PC-9 (cell line): ENCODE data around the gene ISLR2. TPM values are rescaled to one million over a fixed set of nuclear protein-coding genes. Genes with fewer than 3 reads are reported as not detected.
A peak's percentile ranks its signal among the peaks of the same experiment; 100 is the strongest.
"Not testable (repeated sequence)": the region's sequence is repeated elsewhere in the genome, so short reads cannot be mapped to it uniquely, and the experiment has no call there.

Experiments
- BruUV-seq: library from RNA; stranded (reverse); fragments of 400-500 nt; replicated peaks from 2 replicates; lab custom pipeline; 2021; lab: Mats Ljungman, UMichigan
- CTCF ChIA-PET: fragments of 300-600 bp; sonication (Branson Sonifier 250); formaldehyde crosslinking; loops from one replicate; lab custom pipeline; 2022; ENCODE audit warnings: antibody characterized with exemption; lab: Charles Lee
- POLR2A ChIA-PET: fragments of 300-600 bp; sonication (Branson Sonifier 250); formaldehyde crosslinking; loops from one replicate; lab custom pipeline; 2022; ENCODE audit warnings: antibody characterized with exemption; ENCODE audit not compliant: unreplicated experiment; lab: Charles Lee
- DNase-seq, 2 experiments: peaks; one replicate each; pipeline versions ENCODE4 v3.0.0 to v3.0.0-alpha.2; 2015 to 2022; ENCODE audit warnings: mixed read lengths in 1 of 2
- H2AFZ ChIP-seq: fragments of 200-600 bp; sonication (generic); 2 replicates; pipeline ENCODE4 v1.8.1; 2017; ENCODE audit warnings: antibody characterized with exemption
- H3F3A ChIP-seq: fragments of 200-600 bp; sonication (generic); 2 replicates; pipeline ENCODE4 v1.8.1; 2017; ENCODE audit warnings: antibody characterized with exemption, mild to moderate bottlenecking, low read depth; ENCODE audit not compliant: insufficient read depth
- H3K27ac ChIP-seq: fragments of 200-600 bp; sonication (generic); 2 replicates; pipeline ENCODE4 v1.6.1; 2016; ENCODE audit warnings: mixed run types
- H3K27me3 ChIP-seq: fragments of 200-600 bp; sonication (generic); 2 replicates; pipeline ENCODE4 v1.6.1; 2016; ENCODE audit warnings: low read depth, mixed run types; ENCODE audit not compliant: insufficient read depth
- H3K36me3 ChIP-seq: fragments of 200-600 bp; sonication (generic); 2 replicates; pipeline ENCODE4 v1.6.1; 2016; ENCODE audit warnings: low read depth, mixed run types
- H3K4me1 ChIP-seq: fragments of 200-600 bp; sonication (generic); replicated peaks from 2 replicates; pipeline ENCODE4 v1.6.1; 2016; ENCODE audit warnings: mixed run types; ENCODE audit not compliant: insufficient read depth
- H3K4me2 ChIP-seq: fragments of 200-600 bp; sonication (generic); 2 replicates; pipeline ENCODE4 v1.6.1; 2017; ENCODE audit warnings: mixed run types
- H3K4me3 ChIP-seq: fragments of 200-600 bp; sonication (generic); 2 replicates; pipeline ENCODE4 v1.6.1; 2016; ENCODE audit warnings: mixed run types
- H3K79me2 ChIP-seq: fragments of 200-600 bp; sonication (generic); 2 replicates; pipeline ENCODE4 v1.6.1; 2017; ENCODE audit warnings: low read depth, mixed run types
- H3K9me2 ChIP-seq: fragments of 200-600 bp; sonication (generic); 2 replicates; pipeline ENCODE4 v1.8.1; 2017; ENCODE audit warnings: mild to moderate bottlenecking; ENCODE audit not compliant: insufficient read depth
- H3K9me3 ChIP-seq: fragments of 200-600 bp; sonication (generic); 2 replicates; pipeline ENCODE4 v1.8.1; 2016; ENCODE audit warnings: low read depth; ENCODE audit not compliant: insufficient read depth
- H4K20me1 ChIP-seq: fragments of 200-600 bp; sonication (generic); 2 replicates; pipeline ENCODE4 v1.8.1; 2017; ENCODE audit not compliant: insufficient read depth
- CTCF ChIP-seq: fragments of 200-600 bp; sonication (generic); conservative IDR thresholded peaks from 2 replicates; pipeline ENCODE4 v1.6.1; 2017; ENCODE audit warnings: mixed run types, antibody characterized with exemption, mild to moderate bottlenecking, moderate library complexity
- EZH2 ChIP-seq: fragments of 200-600 bp; sonication (generic); IDR thresholded peaks from 2 replicates; pipeline ENCODE4 v1.8.0; 2017; ENCODE audit warnings: antibody characterized with exemption, low read depth
- intact Hi-C: fragments of 100-400 bp; cut with micrococcal nuclease; formaldehyde crosslinking; loops from one replicate; pipeline ENCODE4 v1.10.0; 2022; ENCODE audit not compliant: unreplicated experiment
- total RNA-seq: library from RNA; stranded (reverse); gene quantifications from 2 replicates; pipeline ENCODE4 v1.2.3, GENCODE V29; 2021

The ISLR2 gene
- total RNA-seq, 1 experiment from 2014 or later, result 0.15 TPM

DNA sequence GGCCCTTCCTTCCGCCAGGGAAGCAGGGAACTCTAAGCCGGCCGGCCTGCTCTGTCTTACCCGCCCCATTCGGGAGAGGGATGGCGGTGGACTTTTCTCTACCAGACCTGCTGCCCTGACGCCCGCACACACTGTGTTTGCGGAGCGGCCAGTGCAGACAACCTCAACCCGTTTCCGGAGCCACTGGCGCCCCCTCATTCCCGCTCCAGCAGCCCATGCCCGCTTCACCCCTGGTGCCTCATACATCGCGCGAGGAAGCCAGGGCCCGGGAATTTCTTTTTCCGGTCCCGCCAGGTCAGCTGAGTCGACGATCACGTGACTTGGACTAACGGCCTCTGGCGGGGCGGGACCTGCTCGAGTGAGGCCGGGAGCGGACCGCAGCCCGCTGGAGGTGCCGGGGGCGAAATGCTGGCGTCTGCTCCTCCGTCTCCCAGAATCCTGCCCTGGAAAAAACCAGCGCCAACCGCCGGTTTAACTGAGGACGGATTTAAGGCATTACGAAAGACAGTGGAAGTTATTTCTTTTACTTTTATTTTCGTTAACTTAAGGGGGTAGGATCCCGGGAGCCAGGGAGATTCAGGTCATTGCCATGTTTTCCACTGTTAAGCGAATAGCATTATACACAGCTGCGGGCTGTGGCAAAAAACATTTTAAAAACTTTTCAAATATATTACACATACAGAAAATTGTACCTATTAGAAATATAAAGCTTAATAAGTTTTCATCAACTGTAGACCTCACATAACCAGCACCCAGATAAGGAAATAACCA lies 30.2 kb upstream of the ISLR2 start:
- H3K4me1 ChIP-seq, intact Hi-C loops, H3K27ac ChIP-seq, H4K20me1 ChIP-seq, H3F3A ChIP-seq, CTCF ChIA-PET, H3K79me2 ChIP-seq, H3K9me3 ChIP-seq, H3K9me2 ChIP-seq, H3K36me3 ChIP-seq, H3K27me3 ChIP-seq: not testable (repeated sequence)
- Histone ChIP-seq H3K4me3 (peak overlapping the region; percentile 55), H3K4me2 (peak overlapping the region; percentile 71), H2AFZ (peak overlapping the region; percentile 85)
- BruUV-seq, result TSS peak; percentile 97
- peak; percentile 69 to 88 for DNase-seq
- POLR2A ChIA-PET, result interaction anchor here (0.6 kb wide), 1 partner anchor 1463 kb away, joined by 4 read pairs; no protein-coding TSS in a partner anchor

GRCh38 chr15:74108111-74108510 lies 22.3 kb upstream of the ISLR2 start:
- BruUV-seq, result no TSS peak
- H4K20me1 ChIP-seq, result no peaks in the 10 kb centered on the region
- ChIA-PET CTCF (no interaction called here), POLR2A (no interaction called here)
- H3K79me2 ChIP-seq, result no peaks in the 10 kb centered on the region
- H3K4me3 ChIP-seq, result no peak overlapping the region
- no peak overlapping the region for H3K4me2 ChIP-seq
- no peaks in the 10 kb centered on the region for H3K27me3 ChIP-seq
- no peaks in the 10 kb centered on the region for H3K9me3 ChIP-seq
- no peak overlapping the region for H2AFZ ChIP-seq
- no peaks in the 10 kb centered on the region for H3K9me2 ChIP-seq
- peaks cover 10% of the 10 kb centered on the region; the same call in 1 of the 2 replicates for H3K4me1 ChIP-seq
- no peak overlapping the region for H3K27ac ChIP-seq
- no peaks in the 10 kb centered on the region; the same call in 1 of the 2 replicates for H3F3A ChIP-seq
- intact Hi-C loops, result no loop called here
- no peaks in the 10 kb centered on the region for H3K36me3 ChIP-seq
- DNase-seq, result no peak
- TF ChIP-seq CTCF (no peak), EZH2 (no peak)

- H3K9me2 ChIP-seq, H2AFZ ChIP-seq, BruUV-seq, H3K79me2 ChIP-seq, CTCF ChIA-PET, H3K27ac ChIP-seq, H4K20me1 ChIP-seq, H3K9me3 ChIP-seq, intact Hi-C loops, H3F3A ChIP-seq, H3K4me2 ChIP-seq, DNase-seq, POLR2A ChIA-PET, H3K4me3 ChIP-seq, H3K36me3 ChIP-seq, H3K27me3 ChIP-seq: not testable (repeated sequence)
- TF ChIP-seq CTCF, result peak; percentile 34; the same call in 1 of the 2 replicates
- H3K4me1 ChIP-seq, result peaks cover 10% of the 10 kb centered on the region; the same call in 1 of the 2 replicates
These were observed 21.8 kb upstream of the ISLR2 start for GRCh38 chr15:74108611-74109010.
